Activated CD8-positive, alpha-beta memory T cell treated with anti-CD3 and anti-CD28 coated beads for 24 hours (primary cell): ENCODE results near the gene SMAD1.

Experiments used
- DNase-seq: peaks from one replicate; pipeline ENCODE4 v3.0.0-alpha.2; 2020

The SMAD1 gene

GRCh38 chr4:145490361-145490760 lies 8.7 kb downstream of the SMAD1 start:
- DNase-seq: no peak

GRCh38 chr4:145490796-145491195 lies 9.1 kb downstream of the SMAD1 start:
- DNase-seq: no peak

- no peak for DNase-seq
Observed at GRCh38 chr4:145492376-145492775, 10.7 kb downstream of the SMAD1 start.

GRCh38 chr4:145493166-145493565 lies 11.5 kb downstream of the SMAD1 start:
- DNase-seq: no peak

GRCh38 chr4:145494666-145495270 lies 13.1 kb downstream of the SMAD1 start:
- no peak for DNase-seq

DNA sequence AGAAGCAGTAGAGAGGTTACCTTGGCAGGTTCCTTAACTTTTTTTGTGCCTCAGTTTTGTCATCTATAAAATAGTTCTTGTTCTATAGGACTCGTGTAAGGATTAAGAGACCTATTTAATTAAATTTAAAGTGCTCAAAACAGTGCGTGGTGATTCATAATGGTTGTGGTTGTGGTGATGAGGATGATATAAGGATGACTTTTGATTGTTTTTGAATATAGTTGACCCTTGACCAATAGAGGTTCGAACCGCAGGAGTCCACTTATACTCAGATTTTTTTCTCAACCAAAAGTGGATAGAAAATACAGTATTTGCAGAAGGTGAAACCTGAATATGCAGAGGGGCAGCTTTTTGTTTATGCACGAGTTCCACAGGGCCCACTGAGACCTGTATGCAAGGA lies 14.6 kb downstream of the SMAD1 start:
- DNase-seq: no peak

GRCh38 chr4:145497199-145498149 lies 15.8 kb downstream of the SMAD1 start:
- no peak for DNase-seq

GRCh38 chr4:145498430-145498829 lies 16.8 kb downstream of the SMAD1 start:
- DNase-seq: no peak

DNA sequence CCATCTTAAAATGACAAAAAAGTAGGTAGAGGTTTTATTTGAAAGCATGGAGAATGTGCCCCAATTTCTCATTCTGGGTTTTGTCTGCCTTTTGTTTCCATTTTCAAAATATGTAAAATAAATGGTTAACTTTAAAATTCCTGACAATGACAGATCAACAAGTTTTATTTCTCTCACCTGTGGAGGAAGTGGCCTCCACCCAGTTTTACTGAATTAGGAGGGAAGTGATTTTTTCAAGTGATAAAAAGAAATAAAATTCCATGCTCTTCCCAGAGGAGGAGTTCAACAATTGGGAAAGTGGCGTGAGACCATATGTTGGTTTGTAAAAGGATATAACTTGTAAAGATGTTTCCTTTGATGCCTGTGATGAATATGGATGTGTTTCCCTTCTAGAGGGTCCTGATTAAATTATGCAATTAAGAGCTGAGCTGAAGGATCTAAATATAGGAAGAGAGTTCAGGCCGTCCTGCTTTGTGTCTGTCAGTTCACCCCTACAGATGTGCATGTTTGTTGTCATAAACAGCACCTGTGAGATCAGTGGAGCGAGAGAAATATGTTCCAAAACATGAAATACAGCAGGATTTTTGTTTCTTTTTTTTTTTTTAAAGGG lies 19.5 kb downstream of the SMAD1 start:
- no peak for DNase-seq

- no peak for DNase-seq
Observed at GRCh38 chr4:145502809-145503208, 21.2 kb downstream of the SMAD1 start.

- no peak for DNase-seq
Observed at GRCh38 chr4:145503486-145504072, 21.9 kb downstream of the SMAD1 start.

DNA sequence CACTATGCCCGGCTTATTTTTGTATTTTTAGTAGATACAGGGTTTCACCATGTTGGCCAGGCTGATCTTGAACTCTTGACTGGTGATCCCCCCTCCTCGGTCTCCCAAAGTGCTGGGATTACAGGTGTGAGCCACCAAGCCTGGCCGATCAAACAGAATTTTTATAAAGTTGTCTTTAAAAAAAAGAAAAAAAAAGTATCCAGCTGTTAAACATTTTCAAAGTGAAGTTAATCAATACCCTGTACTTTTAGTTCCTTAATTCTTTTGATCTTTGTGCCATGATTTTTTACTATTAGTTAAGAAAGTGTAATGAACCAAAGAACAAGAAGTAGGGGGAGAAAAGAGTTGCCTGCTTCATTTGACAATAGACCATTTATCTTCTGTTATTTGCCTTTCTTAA lies 24.3 kb downstream of the SMAD1 start:
- no peak for DNase-seq

DNA sequence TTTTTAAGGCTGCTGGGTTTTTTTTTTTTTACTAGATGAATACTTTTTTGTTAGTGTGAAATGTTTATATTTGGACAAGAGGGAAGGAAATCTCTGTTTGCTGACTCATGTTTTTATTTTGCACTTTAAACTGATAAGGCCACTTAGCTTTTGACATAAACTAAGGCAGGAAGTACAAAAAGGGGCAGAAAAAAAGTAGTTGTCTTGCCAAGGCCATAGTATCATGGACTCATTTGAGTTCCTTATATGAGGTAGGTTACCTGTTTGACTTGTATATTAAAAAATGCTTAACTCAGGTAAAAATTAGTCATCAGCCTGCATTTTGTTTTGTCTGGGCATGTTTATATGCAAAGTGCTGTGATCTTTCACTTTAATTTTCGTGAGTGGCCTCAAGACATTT lies 26.0 kb downstream of the SMAD1 start:
- DNase-seq: no peak

- no peak for DNase-seq
Observed at GRCh38 chr4:145511913-145512522, 30.4 kb downstream of the SMAD1 start.

DNA sequence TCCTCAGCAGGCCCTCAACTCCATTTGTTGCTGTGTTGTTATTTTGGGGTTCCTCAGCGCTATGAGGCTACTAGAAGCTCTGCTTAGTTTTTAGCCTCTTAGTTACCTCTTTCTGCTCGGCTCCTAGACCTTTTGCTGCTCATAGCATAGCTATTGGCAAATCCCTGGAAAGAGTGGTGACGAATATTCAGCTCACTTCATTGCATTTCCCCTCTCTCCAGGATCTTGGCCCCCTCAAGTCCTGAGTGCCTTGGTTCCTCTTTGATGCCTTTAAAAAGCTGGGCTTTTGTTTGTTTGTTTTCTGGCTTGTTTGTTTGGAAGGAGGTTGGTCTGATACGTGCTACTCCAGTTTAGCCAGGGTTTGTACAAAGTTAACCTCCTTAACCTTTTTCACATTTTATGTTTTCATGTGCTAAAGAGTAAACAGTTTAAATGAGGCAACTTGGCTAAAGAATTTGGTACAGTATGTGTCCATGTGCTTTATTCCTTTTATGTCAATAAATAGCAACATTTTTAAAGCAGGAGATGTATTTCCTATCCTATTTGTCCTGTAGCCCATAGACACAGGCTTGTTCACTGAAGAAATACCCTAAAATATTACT lies 31.5 kb downstream of the SMAD1 start:
- no peak for DNase-seq

GRCh38 chr4:145520172-145520571 lies 38.5 kb downstream of the SMAD1 start:
- DNase-seq: no peak

DNA sequence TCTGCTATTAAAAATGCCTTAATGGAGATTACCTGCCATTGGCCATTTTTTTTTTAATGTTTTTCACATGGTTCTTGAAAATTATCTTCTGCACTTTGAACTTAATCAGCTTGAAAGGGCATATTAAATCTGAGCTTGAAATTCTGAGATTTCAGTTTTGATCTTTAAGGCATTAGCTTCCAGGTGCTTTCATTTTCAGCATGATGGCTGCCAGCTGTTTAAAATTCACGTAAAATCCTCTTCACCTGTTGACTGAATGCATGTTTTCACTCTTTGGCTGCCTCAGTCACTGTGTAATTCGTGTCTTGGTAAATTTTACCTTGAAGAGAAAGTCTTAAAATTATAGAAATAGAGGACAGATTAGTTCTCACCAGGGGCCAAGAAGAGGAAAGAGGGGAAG lies 39.6 kb downstream of the SMAD1 start:
- DNase-seq: no peak

- DNase-seq: no peak
Observed at GRCh38 chr4:145523117-145523516, 41.5 kb downstream of the SMAD1 start.

DNA sequence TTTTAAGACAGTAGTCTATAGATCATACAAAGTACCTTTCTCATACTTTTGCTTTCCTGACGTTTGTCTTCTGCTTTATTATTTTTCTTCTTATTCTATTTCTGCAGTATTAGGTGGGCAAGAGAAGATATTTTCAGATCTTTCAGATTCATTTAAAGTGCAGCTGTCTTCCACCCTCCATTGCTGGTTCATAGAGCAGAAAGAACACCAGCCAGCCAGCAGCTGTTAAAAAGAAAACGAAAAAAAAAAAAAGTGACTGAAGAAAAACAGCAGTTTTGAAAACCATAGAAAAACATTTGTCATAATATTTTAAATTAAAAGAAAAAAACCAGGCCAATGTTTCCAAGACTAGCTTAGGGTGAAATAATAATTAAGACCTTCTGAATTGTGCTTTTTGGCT lies 42.9 kb downstream of the SMAD1 start:
- no peak for DNase-seq

DNA sequence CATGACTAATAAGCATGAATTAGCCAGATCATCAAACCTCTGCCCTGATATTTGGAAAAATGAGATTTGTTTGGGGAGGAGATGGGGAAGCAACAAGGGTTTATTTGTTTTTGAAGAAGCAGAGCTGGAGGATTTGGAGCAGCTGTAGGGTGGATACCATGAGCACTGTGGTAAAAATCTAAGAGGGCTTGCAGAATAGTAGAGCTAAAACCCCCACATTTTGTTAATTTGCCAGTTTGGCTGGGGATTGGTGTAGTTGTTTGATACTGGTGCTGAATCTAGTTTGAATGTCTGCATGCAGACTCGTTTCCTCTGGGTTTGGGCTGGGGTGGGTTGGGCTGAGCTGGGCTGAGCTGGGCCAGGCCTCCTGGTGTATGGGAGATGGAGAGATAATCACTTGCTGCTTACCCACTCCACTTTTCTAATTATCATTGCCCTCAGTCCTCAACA lies 43.7 kb downstream of the SMAD1 start:
- no peak for DNase-seq

GRCh38 chr4:145527773-145528172 lies 46.1 kb downstream of the SMAD1 start:
- DNase-seq: no peak

DNA sequence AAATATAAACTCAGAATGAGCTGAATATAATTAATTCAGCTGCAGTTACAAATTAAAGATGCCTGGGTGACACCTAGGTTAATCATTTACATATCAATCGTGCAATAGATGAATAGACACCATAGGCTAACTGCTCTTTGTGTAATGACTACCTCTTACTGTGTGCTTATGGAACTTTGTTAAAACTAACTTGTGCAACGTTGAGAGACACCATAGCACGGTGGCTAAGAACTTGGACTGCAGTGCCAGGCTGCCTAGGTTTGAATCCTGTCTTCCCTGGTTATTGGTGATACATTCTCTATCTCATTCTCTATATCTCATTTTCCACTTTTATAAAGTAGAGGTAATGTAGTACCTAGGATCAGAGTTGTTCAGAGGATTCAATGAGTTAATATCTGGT lies 46.9 kb downstream of the SMAD1 start:
- DNase-seq: no peak

DNA sequence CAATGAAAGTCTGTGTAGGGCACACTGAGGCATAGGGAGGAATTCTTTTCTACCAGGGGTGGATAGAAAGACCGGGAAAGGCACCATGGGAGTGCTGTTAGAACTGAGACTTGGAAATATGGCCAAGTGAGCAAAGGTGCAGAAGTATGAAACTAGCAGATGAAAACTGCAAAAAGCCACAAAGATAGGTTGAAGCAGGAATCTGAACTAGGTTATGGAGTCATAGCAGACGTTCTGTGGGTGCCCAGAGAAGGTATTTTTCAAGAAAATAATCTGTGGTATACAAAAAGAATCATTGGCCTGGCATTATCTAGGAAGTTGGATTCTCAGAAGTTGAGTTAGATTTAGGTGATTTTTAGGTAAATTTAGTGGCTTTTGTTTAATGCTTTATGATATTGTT lies 48.5 kb downstream of the SMAD1 start:
- no peak for DNase-seq
